A549 (cell line): ENCODE measurements around the gene PROB1. TPM values are rescaled to one million over a fixed set of nuclear protein-coding genes. Genes with fewer than 3 reads are reported as not detected.
A peak's percentile ranks its signal among the peaks of the same experiment; 100 is the strongest.

ENCODE experiments used
- ATAC-seq, 2 experiments: fragments of 200-7000 bp in 1 of 2; fragments of >200 bp in 1 of 2; cut with Nextera tagmentation in 1 of 2; cut with Tn5 transposase in 1 of 2; 3 replicates each; pipeline versions ENCODE4 v1.8.0 to v1.9.1; 2018 to 2020; ENCODE audit warnings: mild to moderate bottlenecking in 1 of 2, moderate library complexity in 1 of 2
- CTCF ChIA-PET: fragments of 300-600 bp; sonication (Branson Sonifier 250); formaldehyde crosslinking; extraction: SDS; loops from one replicate; lab custom pipeline; 2021; ENCODE audit warnings: antibody characterized with exemption, inconsistent platforms; lab: Yijun Ruan, JAX
- POLR2A ChIA-PET: fragments of 350-600 bp; formaldehyde crosslinking; extraction: SDS; loops from one replicate; lab custom pipeline; 2021; ENCODE audit warnings: antibody characterized with exemption, inconsistent platforms; lab: Yijun Ruan, JAX
- DNase-seq, 2 experiments: peaks; one replicate each; pipeline versions ENCODE4 v3.0.0 to v3.0.0-alpha.2; 2011 to 2016; ENCODE audit warnings: low read depth in 1 of 2, low spot score in 1 of 2
- FAIRE-seq: peaks from 2 replicates; lab custom pipeline; 2011; peaks lifted over from hg19 to GRCh38; lab: Jason Lieb, UNC
- H3K27ac ChIP-seq, 2 experiments: fragments of >200 bp; sonication (Bioruptor Twin); formaldehyde crosslinking; 3 replicates each; pipeline ENCODE4 v1.5.1; 2016 to 2017
- H3K4me1 ChIP-seq: fragments of >200 bp; sonication (Bioruptor Twin); formaldehyde crosslinking; 3 replicates; pipeline ENCODE4 v1.6.1; 2016
- H3K4me2 ChIP-seq: fragments of >200 bp; sonication (Bioruptor Twin); formaldehyde crosslinking; 3 replicates; pipeline ENCODE4 v1.6.1; 2016
- H3K4me3 ChIP-seq: fragments of >200 bp; sonication (Bioruptor Twin); formaldehyde crosslinking; 3 replicates; pipeline ENCODE4 v1.5.1; 2016
- H3K9me3 ChIP-seq: fragments of >200 bp; sonication (Bioruptor Twin); formaldehyde crosslinking; 3 replicates; pipeline ENCODE4 v1.6.1; 2016
- CHD2 ChIP-seq: fragments of 150-350 bp; IDR thresholded peaks from 2 replicates; pipeline ENCODE4 v1.6.1; 2014; ENCODE audit warnings: low read length; ENCODE audit not compliant: partially characterized antibody
- CTCF ChIP-seq: fragments of >200 bp; sonication (Bioruptor Twin); formaldehyde crosslinking; IDR thresholded peaks from 3 replicates; pipeline ENCODE4 v1.5.1; 2016
- EHF ChIP-seq: fragments of 250-450 bp; sonication (Bioruptor Pico); IDR thresholded peaks from 2 replicates; pipeline ENCODE4 v1.5.0; 2020; ENCODE audit warnings: mild to moderate bottlenecking
- EHMT2 ChIP-seq: fragments of 200-600 bp; sonication (generic); IDR thresholded peaks from 2 replicates; pipeline ENCODE4 v1.6.1; 2016; ENCODE audit warnings: antibody characterized with exemption, low read depth, mild to moderate bottlenecking, moderate library complexity
- ESRRA ChIP-seq: fragments of 150-350 bp; IDR thresholded peaks from 2 replicates; pipeline ENCODE4 v1.6.1; 2014; ENCODE audit warnings: mild to moderate bottlenecking, low read length, borderline replicate concordance
- FOSL2 ChIP-seq, 2 experiments: fragments of 450-650 bp in 1 of 2; fragments of >200 bp in 1 of 2; sonication (Bioruptor Twin) in 1 of 2; formaldehyde crosslinking; IDR thresholded peaks; 2 replicates each; pipeline versions ENCODE4 v1.5.0 to v1.6.1; 2016 to 2020; ENCODE audit warnings: mild to moderate bottlenecking in 1 of 2, moderate library complexity in 1 of 2
- PBX3 ChIP-seq: IDR thresholded peaks from 2 replicates; pipeline ENCODE4 v1.6.1; 2012
- POLR2A ChIP-seq: IDR thresholded peaks from 2 replicates; pipeline ENCODE4 v1.6.1; 2012; ENCODE audit warnings: mild to moderate bottlenecking, low read length
- POLR2AphosphoS2 ChIP-seq: conservative IDR thresholded peaks from 2 replicates; pipeline ENCODE4 v1.6.1; 2012; ENCODE audit warnings: low read length, improper control_type of control experiment, inconsistent platforms
- RAD21 ChIP-seq, 2 experiments: fragments of >200 bp in 1 of 2; sonication (Bioruptor Twin) in 1 of 2; formaldehyde crosslinking in 1 of 2; IDR thresholded peaks in 1 of 2; conservative IDR thresholded peaks in 1 of 2; 2 replicates in 1 of 2; 3 replicates in 1 of 2; pipeline ENCODE4 v1.6.1; 2012 to 2018; ENCODE audit warnings: inconsistent platforms in 1 of 2
- SREBF2 ChIP-seq: fragments of 450-650 bp; IDR thresholded peaks from 2 replicates; pipeline ENCODE4 v1.6.1; 2014; ENCODE audit warnings: mild to moderate bottlenecking, moderate library complexity
- WGBS: methylation state at CpG from one replicate; pipeline ENCODE4 v1.1.6; 2017; ENCODE audit errors: missing lambda C conversion rate; 5-methylcytosine and 5-hydroxymethylcytosine counted together
- polyA plus RNA-seq, 4 experiments: library from polyadenylated mRNA; depleted of rRNA in 3 of 4; stranded (reverse); fragments of >200 nt; fragmentation: RNase III in 1 of 4; extraction: RNeasy Plus Mini Kit Qiagen cat#74134 plus additional on column Dnase treatment in 1 of 4; gene quantifications; 2 replicates in 3 of 4; 3 replicates in 1 of 4; pipeline ENCODE4 v1.2.3, GENCODE V29; 2011 to 2017
- TF ChIP-seq, protein P1 (sequence below): fragments of >200 bp; sonication (Bioruptor Twin); formaldehyde crosslinking; IDR thresholded peaks from 3 replicates; pipeline ENCODE4 v1.6.1; 2016
- TF ChIP-seq, protein P2 (sequence below): IDR thresholded peaks from 2 replicates; pipeline ENCODE4 v1.6.1; 2012

The PROB1 gene
- polyA plus RNA-seq, 2 of the 4 experiments (the other 2 are of a cell fraction) = 0.23 to 0.48 TPM

DNA sequence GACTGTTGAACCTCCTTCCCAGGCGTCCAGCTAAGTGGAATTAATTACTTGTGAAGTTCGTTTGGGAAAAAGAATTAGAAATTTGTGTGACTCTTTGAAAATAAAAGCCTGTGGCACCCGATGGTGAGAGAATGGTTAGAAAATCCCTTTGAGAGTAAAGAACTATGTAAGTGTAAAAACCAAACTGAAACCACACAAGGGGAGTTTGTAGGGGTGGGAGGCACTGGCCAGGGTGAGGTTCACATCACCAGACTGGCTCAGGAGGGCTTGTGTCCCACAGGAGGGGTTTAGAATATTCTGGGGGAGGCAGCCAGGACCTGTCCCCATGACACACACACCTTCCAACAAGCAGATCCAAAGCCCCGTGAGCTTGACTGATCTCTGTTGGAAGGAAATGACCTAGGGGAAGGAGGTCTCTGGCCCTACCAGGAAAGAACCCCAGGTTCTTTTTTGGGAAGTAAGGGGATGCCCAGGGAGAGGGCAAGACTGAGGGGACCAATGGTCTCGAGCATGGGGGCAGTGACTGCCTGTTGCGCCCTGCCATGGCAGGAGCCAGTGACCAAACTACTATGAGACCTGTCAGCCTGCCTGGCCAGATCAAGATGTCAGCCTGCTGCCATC, 4.7 kb upstream of the PROB1 start (continued):
- TF ChIP-seq, protein P1, sequence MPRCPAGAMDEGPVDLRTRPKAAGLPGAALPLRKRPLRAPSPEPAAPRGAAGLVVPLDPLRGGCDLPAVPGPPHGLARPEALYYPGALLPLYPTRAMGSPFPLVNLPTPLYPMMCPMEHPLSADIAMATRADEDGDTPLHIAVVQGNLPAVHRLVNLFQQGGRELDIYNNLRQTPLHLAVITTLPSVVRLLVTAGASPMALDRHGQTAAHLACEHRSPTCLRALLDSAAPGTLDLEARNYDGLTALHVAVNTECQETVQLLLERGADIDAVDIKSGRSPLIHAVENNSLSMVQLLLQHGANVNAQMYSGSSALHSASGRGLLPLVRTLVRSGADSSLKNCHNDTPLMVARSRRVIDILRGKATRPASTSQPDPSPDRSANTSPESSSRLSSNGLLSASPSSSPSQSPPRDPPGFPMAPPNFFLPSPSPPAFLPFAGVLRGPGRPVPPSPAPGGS = no peak
- TF ChIP-seq EHF = no peak
- no peak for TF ChIP-seq POLR2A
- TF ChIP-seq RAD21 (conservative IDR thresholded peaks at IDR 0.05 in 1 of 2, IDR thresholded peaks at IDR 0.05 in 1 of 2) = no peak

GRCh38 chr5:139397921-139398320, 3.0 kb upstream of the PROB1 start:
- Histone ChIP-seq H3K4me2 (0 out of 3 replicates have a peak overlapping the region, but pooled peaks have one; percentile 7), H3K4me1 (peaks cover 18% of the 10 kb centered on the region), H3K4me3 (no peak overlapping the region), H3K9me3 (no peaks in the 10 kb centered on the region), H3K27ac (no peak overlapping the region)
- TF ChIP-seq CTCF (no peak), POLR2AphosphoS2 (no peak), PBX3 (no peak)
- DNase-seq (no peak), FAIRE-seq (no peak), ATAC-seq (no peak)
- 32% methylated on average over 6 of the region's 6 CpGs for WGBS
- POLR2A ChIA-PET = no interaction called here
- CTCF ChIA-PET = no interaction called here

DNA sequence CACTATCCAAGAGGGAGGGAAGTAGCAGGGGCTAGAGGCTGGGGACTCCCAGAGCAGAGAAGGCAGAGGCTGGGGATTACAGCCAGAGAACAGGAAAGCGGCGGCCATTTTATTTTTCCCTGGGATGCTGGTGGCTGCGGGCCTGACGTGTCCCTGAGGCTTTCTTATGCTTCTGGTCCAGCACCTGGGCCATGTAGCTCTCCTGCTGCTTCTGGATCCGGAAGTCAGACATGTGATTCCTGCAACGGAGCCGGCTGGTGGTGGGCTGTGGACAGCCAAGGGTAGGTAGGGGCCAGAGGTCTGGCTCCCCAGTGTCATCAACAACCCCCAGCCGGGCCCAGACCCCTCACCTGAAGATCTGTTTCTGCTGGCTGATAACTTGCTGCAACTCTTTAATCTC, 1.8 kb upstream of the PROB1 start:
- TF ChIP-seq CHD2 = no peak
- TF ChIP-seq, protein P2, sequence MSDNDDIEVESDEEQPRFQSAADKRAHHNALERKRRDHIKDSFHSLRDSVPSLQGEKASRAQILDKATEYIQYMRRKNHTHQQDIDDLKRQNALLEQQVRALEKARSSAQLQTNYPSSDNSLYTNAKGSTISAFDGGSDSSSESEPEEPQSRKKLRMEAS = no peak
- no peak for TF ChIP-seq SREBF2
- FAIRE-seq = no peak
- H3K9me3 ChIP-seq = no peaks in the 10 kb centered on the region
- no peak for ATAC-seq
- DNase-seq = no peak
- POLR2A ChIA-PET = no interaction called here
- peaks cover 21% of the 10 kb centered on the region for H3K4me1 ChIP-seq
- no peak overlapping the region for H3K27ac ChIP-seq
- H3K4me2 ChIP-seq = no peak overlapping the region
- no peak overlapping the region for H3K4me3 ChIP-seq
- CTCF ChIA-PET = no interaction called here
- 95% methylated on average over 8 of the region's 8 CpGs for WGBS

DNA sequence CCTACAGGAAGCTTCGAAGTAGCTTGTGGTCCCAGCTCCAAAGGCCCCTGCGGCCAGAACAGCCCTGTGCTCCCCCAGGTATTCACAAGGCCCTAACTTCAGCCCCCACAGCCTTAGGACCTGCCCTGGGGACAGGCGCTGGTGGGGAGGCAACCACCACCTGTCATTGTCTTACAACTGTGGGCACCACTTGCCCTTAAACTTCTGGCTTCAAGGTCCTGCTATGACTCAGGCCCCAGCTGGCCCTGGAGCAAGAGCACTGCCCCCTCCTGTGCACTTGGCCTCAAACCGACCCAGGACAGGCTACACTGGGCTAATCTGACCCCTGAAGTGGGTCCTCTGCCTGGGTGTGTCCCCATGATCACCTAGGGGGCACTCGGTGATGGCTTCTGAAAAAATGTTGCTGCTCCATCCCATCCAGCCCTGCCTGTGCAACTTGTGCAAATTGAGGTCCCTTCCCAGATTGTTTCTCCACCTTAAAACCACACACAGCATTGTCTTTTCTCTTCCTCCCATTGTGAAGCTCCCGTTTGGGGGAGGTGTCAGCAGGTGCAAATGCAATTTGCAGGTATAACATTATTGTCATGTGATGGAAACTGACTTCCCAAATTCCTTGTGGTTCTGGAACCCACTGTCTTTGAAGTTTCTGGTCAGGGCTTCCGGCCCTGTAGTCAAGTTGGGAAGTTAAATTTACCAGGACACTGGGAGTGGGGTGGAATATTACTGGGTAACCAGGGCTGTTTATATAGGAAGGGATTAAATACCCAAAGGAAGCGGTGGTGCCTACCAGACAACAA, 1.1 kb upstream of the PROB1 start:
- TF ChIP-seq ESRRA (no peak), EHMT2 (no peak), FOSL2 (IDR thresholded peaks at IDR 0.05) (no peak), FOSL2 (CRISPR knock-in tag; IDR thresholded peaks at IDR 0.05) (peak; percentile 36; the same call in 1 of the 2 replicates)
- TF ChIP-seq, all 56 proteins: peak for 1
- CTCF ChIA-PET = interaction anchor here (0.6 to 1.2 kb wide), 4 partner anchors 27 to 142 kb away, joined by 3 read pairs; partner anchors contain the start of gene PAIP2
- DNase-seq (no peak), ATAC-seq (no peak), FAIRE-seq (no peak)
- no peak overlapping the region for H3K27ac ChIP-seq
- peaks cover 27% of the 10 kb centered on the region for H3K4me1 ChIP-seq
- POLR2A ChIA-PET = interaction anchor here (1.3 kb wide), 1 partner anchor 103 kb away, joined by 4 read pairs; the partner anchor contains the start of gene MATR3
- H3K4me2 ChIP-seq = no peak overlapping the region
- WGBS = 74% methylated on average over 8 of the region's 8 CpGs
- H3K4me3 ChIP-seq = no peak overlapping the region
- no peaks in the 10 kb centered on the region for H3K9me3 ChIP-seq
